Measurements from ENCODE around the gene NTN1.

DNA sequence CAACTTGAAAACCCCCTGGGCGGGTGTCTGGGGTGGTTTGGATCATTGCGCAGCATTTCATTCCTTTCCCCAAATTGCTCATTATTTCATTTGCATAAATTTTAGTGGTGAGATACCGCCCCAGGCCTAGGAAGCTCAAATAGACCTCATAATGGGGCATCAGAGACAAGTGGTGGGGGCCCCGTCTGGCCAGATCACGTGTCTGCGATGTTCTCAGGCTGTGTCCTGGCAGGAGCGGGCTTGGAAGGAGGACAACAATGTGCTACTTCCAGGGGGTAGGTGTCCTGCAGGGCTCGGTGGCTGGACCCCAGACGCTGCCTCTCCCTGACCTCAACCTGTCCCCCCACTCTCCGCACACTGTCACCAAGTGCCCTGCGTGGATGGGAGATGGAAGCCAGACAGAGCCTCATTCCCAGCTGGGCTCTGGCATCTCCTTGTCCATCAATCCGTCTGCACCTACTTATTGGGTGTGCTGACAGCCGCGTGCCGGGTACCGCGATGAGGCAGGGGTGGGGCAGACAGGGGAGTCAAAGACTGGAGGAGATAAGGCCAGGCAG lies 116.9 kb downstream of the NTN1 start:
- TF ChIP-seq POLR2A (IDR thresholded peaks at IDR 0.05) (no peak), CTCF (IDR thresholded peaks at IDR 0.05) (no peak)

Data from heart left ventricle (tissue), 13 donors.